ENCODE results near the gene MYL12A. TPM values are rescaled to one million over a fixed set of nuclear protein-coding genes. Genes with fewer than 3 reads are reported as not detected.

The MYL12A gene
- total RNA-seq, 1 donor from 2014 or later = 1,520 TPM

GRCh38 chr18:3304832-3305231, 57.2 kb downstream of the MYL12A start:
- intact Hi-C loops (cut with DNase I) = no loop called here
- ATAC-seq (ENCODE audit: poor library complexity) = no peak
- no peak for DNase-seq

GRCh38 chr18:3305354-3305762, 57.8 kb downstream of the MYL12A start:
- ATAC-seq (ENCODE audit: poor library complexity) = no peak
- intact Hi-C loops (cut with DNase I) = no loop called here
- no peak for DNase-seq

Other genes starting within 250 kb of the MYL12A start
- 10.4 TPM for gene LPIN2, start 234.7 kb upstream of the MYL12A start, total RNA-seq
- 608 TPM for gene MYOM1, start 27.8 kb upstream of the MYL12A start, total RNA-seq
- gene MYL12B, start 14.3 kb downstream of the MYL12A start, total RNA-seq = 154 TPM
- gene TGIF1, start 202.4 kb downstream of the MYL12A start, total RNA-seq = 9.9 TPM

Measured in Right ventricle myocardium superior (tissue), 1 donor.